ENCODE results near the gene AKAP10. TPM values are rescaled to one million over a fixed set of nuclear protein-coding genes. Genes with fewer than 3 reads are reported as not detected.
"Not testable (repeated sequence)": the region's sequence is repeated elsewhere in the genome, so short reads cannot be mapped to it uniquely, and the experiment has no call there.

AKAP10 gene
- total RNA-seq, 2 donors from 2014 or later, result 14.4 to 16.5 TPM

GRCh38 chr17:19874256-19874655 is 103.4 kb downstream of the AKAP10 start:
- no peak overlapping the region for H3K27ac ChIP-seq
- H3K36me3 ChIP-seq, result no peaks in the 10 kb centered on the region
- DNase-seq (ENCODE audit: low spot score), result no peak
- no peak for TF ChIP-seq CTCF (IDR thresholded peaks at IDR 0.05)
- no peak overlapping the region for H3K4me3 ChIP-seq
- H3K9me3 ChIP-seq, result no peaks in the 10 kb centered on the region
- no peaks in the 10 kb centered on the region for H3K27me3 ChIP-seq
- no peaks in the 10 kb centered on the region for H3K4me1 ChIP-seq

- Histone ChIP-seq H3K4me3 (no peak overlapping the region), H3K27ac (no peak overlapping the region), H3K4me1 (peaks cover 0 to under 1% of the 10 kb centered on the region in 2 donors), H3K9me3 (no peaks in the 10 kb centered on the region), H3K36me3 (no peaks in the 10 kb centered on the region), H3K27me3 (no peaks in the 10 kb centered on the region)
- TF ChIP-seq CTCF (IDR thresholded peaks at IDR 0.05), result no peak
- DNase-seq (ENCODE audit: low spot score), result no peak
Measured at GRCh38 chr17:19873346-19873745, 104.3 kb downstream of the AKAP10 start.

GRCh38 chr17:19868079-19868395 is 109.6 kb downstream of the AKAP10 start:
- Histone ChIP-seq H3K4me1 (peaks cover 0 to 13% of the 10 kb centered on the region in 2 donors), H3K9me3 (no peaks in the 10 kb centered on the region), H3K27ac (peak overlapping the region; percentile 79 to 80), H3K27me3 (no peaks in the 10 kb centered on the region), H3K36me3 (no peaks in the 10 kb centered on the region), H3K4me3 (peak overlapping the region; percentile 84 to 87)
- TF ChIP-seq CTCF (IDR thresholded peaks at IDR 0.05), result no peak
- DNase-seq (ENCODE audit: low spot score), result no peak

- peak; percentile 55 for DNase-seq (ENCODE audit: low spot score)
- Histone ChIP-seq H3K27me3 (no peaks in the 10 kb centered on the region), H3K4me1 (peaks cover 0 to 13% of the 10 kb centered on the region in 2 donors), H3K36me3 (no peaks in the 10 kb centered on the region), H3K9me3 (no peaks in the 10 kb centered on the region), H3K27ac (peak within 1 kb of the TSS; percentile 79 to 80), H3K4me3 (peak within 1 kb of the TSS; percentile 84 to 87)
- peak in 1 of 2 donors; percentile 23 for TF ChIP-seq CTCF (IDR thresholded peaks at IDR 0.05)
Measured at GRCh38 chr17:19867329-19868078, 110.1 kb downstream of the AKAP10 start, which contains the start of gene ULK2. TSS of gene ULK2 (minus strand) at chr17:19867936. CDS start at chr17:19867417, 519 bp downstream.

GRCh38 chr17:19867079-19867328 is 110.6 kb downstream of the AKAP10 start:
- no peaks in the 10 kb centered on the region for H3K9me3 ChIP-seq
- peak overlapping the region; percentile 84 to 87 for H3K4me3 ChIP-seq
- H3K27me3 ChIP-seq, result no peaks in the 10 kb centered on the region
- peak; percentile 66 for DNase-seq (ENCODE audit: low spot score)
- peaks cover 0 to 13% of the 10 kb centered on the region in 2 donors for H3K4me1 ChIP-seq
- no peaks in the 10 kb centered on the region for H3K36me3 ChIP-seq
- peak overlapping the region; percentile 79 to 80 for H3K27ac ChIP-seq
- TF ChIP-seq CTCF (IDR thresholded peaks at IDR 0.05), result peak in 1 of 2 donors; percentile 53

GRCh38 chr17:19865021-19865420 is 112.6 kb downstream of the AKAP10 start:
- Histone ChIP-seq H3K4me3 (no peak overlapping the region), H3K9me3 (no peaks in the 10 kb centered on the region), H3K27ac (no peak overlapping the region), H3K27me3 (no peaks in the 10 kb centered on the region), H3K4me1 (peaks cover 0 to 13% of the 10 kb centered on the region in 2 donors), H3K36me3 (peaks cover 8% of the 10 kb centered on the region)
- no peak for TF ChIP-seq CTCF (IDR thresholded peaks at IDR 0.05)
- DNase-seq (ENCODE audit: low spot score), result no peak

- H3K4me3 ChIP-seq; H3K27ac ChIP-seq; H3K9me3 ChIP-seq; H3K4me1 ChIP-seq; DNase-seq (ENCODE audit: low spot score); H3K27me3 ChIP-seq: not testable (repeated sequence)
- H3K36me3 ChIP-seq, result peaks cover 15% of the 10 kb centered on the region
Measured at GRCh38 chr17:19860647-19861177, 116.9 kb downstream of the AKAP10 start.

Measured in right atrium auricular region (tissue), 2 donors.